Measurements from ENCODE around the gene MCM7.

- TF ChIP-seq CTCF (IDR thresholded peaks at IDR 0.05 in 2 of 3, conservative IDR thresholded peaks at IDR 0.05 in 1 of 3; ENCODE audit: borderline replicate concordance in 1 of 3, insufficient read depth in 1 of 3, low read depth in 2 of 3, low read length in 2 of 3) (peak in 2 of 3 experiments; percentile 67 to 75; a peak in 4 of 6 replicates), POLR2AphosphoS5 (IDR thresholded peaks at IDR 0.05; ENCODE audit: low read depth, low read length) (no peak), EZH2phosphoT487 (IDR thresholded peaks at IDR 0.05; ENCODE audit: borderline replicate concordance) (no peak), TCF7L2 (IDR thresholded peaks at IDR 0.05; ENCODE audit: borderline replicate concordance, extremely low read depth, insufficient read depth, insufficient read length) (no peak)
Measured at GRCh38 chr7:100130608-100131453, 29.6 kb upstream of the MCM7 start.

Data from HCT116 (cell line).